ENCODE data around the gene ARHGAP20. TPM values are rescaled to one million over a fixed set of nuclear protein-coding genes. Genes with fewer than 3 reads are reported as not detected.

The ARHGAP20 gene
- total RNA-seq, 4 donors from 2014 or later = 1.4 to 4.8 (median 2.5) TPM

GRCh38 chr11:110679323-110679975, 32.8 kb downstream of the ARHGAP20 start:
- DNase-seq = no peak

GRCh38 chr11:110675548-110675947, 36.7 kb downstream of the ARHGAP20 start:
- TF ChIP-seq CTCF (IDR thresholded peaks at IDR 0.05) = no peak
- no peak for TF ChIP-seq POLR2A (IDR thresholded peaks at IDR 0.05)
- no peaks in the 10 kb centered on the region for H3K27me3 ChIP-seq
- no peaks in the 10 kb centered on the region for H3K36me3 ChIP-seq
- intact Hi-C loops (cut with DNase I) = no loop called here
- DNase-seq = no peak
- H3K9me3 ChIP-seq = no peaks in the 10 kb centered on the region
- WGBS, 2 donors = 83 to 94% methylated on average over 2 of the region's 2 CpGs
- no peaks in the 10 kb centered on the region for H3K4me1 ChIP-seq
- H3K27ac ChIP-seq = no peak overlapping the region
- H3K4me3 ChIP-seq = no peak overlapping the region

More at GRCh38 chr11:110679323-110679975, 32.8 kb downstream of the ARHGAP20 start:
- H3K27me3 ChIP-seq = no peaks in the 10 kb centered on the region
- no peak overlapping the region for H3K4me3 ChIP-seq
- no peaks in the 10 kb centered on the region for H3K36me3 ChIP-seq
- WGBS, 2 donors = 75 to 80% methylated on average over 2 of the region's 2 CpGs
- intact Hi-C loops (cut with DNase I) = no loop called here
- H3K9me3 ChIP-seq = no peaks in the 10 kb centered on the region
- H3K4me1 ChIP-seq = no peaks in the 10 kb centered on the region
- no peak overlapping the region for H3K27ac ChIP-seq
- TF ChIP-seq POLR2A (IDR thresholded peaks at IDR 0.05) = no peak
- no peak for TF ChIP-seq CTCF (IDR thresholded peaks at IDR 0.05)

- no peaks in the 10 kb centered on the region for H3K36me3 ChIP-seq
- H3K4me1 ChIP-seq = peaks cover 0 to 5% (median 0%) of the 10 kb centered on the region in 3 donors
- DNase-seq = no peak
- no peaks in the 10 kb centered on the region for H3K9me3 ChIP-seq
- no peaks in the 10 kb centered on the region for H3K27me3 ChIP-seq
- TF ChIP-seq POLR2A (IDR thresholded peaks at IDR 0.05) (no peak), CTCF (IDR thresholded peaks at IDR 0.05) (no peak)
- H3K4me3 ChIP-seq = no peak overlapping the region
- H3K27ac ChIP-seq = no peak overlapping the region
- intact Hi-C loops (cut with DNase I) = no loop called here
- whole genome bisulfite sequencing, 2 donors = 87 to 88% methylated on average over 7 of the region's 7 CpGs
Measured at GRCh38 chr11:110665689-110666465, 46.4 kb downstream of the ARHGAP20 start.

- TF ChIP-seq CTCF (IDR thresholded peaks at IDR 0.05) = no peak
- TF ChIP-seq POLR2A (IDR thresholded peaks at IDR 0.05) = no peak
- WGBS, 2 donors = 68 to 87% methylated on average over 3 of the region's 3 CpGs
Measured at GRCh38 chr11:110655967-110656366, 56.3 kb downstream of the ARHGAP20 start.

GRCh38 chr11:110654456-110654855, 57.8 kb downstream of the ARHGAP20 start:
- intact Hi-C loops (cut with DNase I) = no loop called here
- TF ChIP-seq POLR2A (IDR thresholded peaks at IDR 0.05) (no peak), CTCF (IDR thresholded peaks at IDR 0.05) (no peak)
- Histone ChIP-seq H3K4me3 (no peak overlapping the region), H3K9me3 (peaks cover 0 to 8% (median 0%) of the 10 kb centered on the region in 3 donors), H3K4me1 (no peaks in the 10 kb centered on the region), H3K27me3 (no peaks in the 10 kb centered on the region), H3K36me3 (no peaks in the 10 kb centered on the region), H3K27ac (no peak overlapping the region)
- 72 to 81% methylated on average over 3 of the region's 3 CpGs for WGBS, 2 donors
- DNase-seq = no peak

More at GRCh38 chr11:110655967-110656366, 56.3 kb downstream of the ARHGAP20 start:
- H3K4me1 ChIP-seq = no peaks in the 10 kb centered on the region
- H3K27me3 ChIP-seq = no peaks in the 10 kb centered on the region
- H3K9me3 ChIP-seq = peaks cover 0 to 8% (median 0%) of the 10 kb centered on the region in 3 donors
- intact Hi-C loops (cut with DNase I) = no loop called here
- H3K27ac ChIP-seq = no peak overlapping the region
- no peak overlapping the region for H3K4me3 ChIP-seq
- no peak for DNase-seq
- H3K36me3 ChIP-seq = no peaks in the 10 kb centered on the region
